Fibroblast of mammary gland (primary cell): ENCODE data around the gene NEK1.

Source experiments
- DNase-seq: peaks from one replicate; pipeline ENCODE4 v3.0.0-alpha.2; 2010; ENCODE audit warnings: low read depth
- H3K4me3 ChIP-seq: 2 replicates; pipeline ENCODE4 v1.5.1; 2011; ENCODE audit warnings: low read depth, mild to moderate bottlenecking, low read length, moderate library complexity; ENCODE audit not compliant: control insufficient read depth
- TF ChIP-seq, protein P1 (sequence below): conservative IDR thresholded peaks from 2 replicates; pipeline ENCODE4 v1.5.1; 2011; ENCODE audit warnings: low read depth, low read length, inconsistent platforms; ENCODE audit not compliant: control insufficient read depth, insufficient read depth

Gene NEK1

GRCh38 chr4:169615467-169616106 lies 3.2 kb upstream of the NEK1 start:
- DNase-seq: no peak
- TF ChIP-seq, protein P1, sequence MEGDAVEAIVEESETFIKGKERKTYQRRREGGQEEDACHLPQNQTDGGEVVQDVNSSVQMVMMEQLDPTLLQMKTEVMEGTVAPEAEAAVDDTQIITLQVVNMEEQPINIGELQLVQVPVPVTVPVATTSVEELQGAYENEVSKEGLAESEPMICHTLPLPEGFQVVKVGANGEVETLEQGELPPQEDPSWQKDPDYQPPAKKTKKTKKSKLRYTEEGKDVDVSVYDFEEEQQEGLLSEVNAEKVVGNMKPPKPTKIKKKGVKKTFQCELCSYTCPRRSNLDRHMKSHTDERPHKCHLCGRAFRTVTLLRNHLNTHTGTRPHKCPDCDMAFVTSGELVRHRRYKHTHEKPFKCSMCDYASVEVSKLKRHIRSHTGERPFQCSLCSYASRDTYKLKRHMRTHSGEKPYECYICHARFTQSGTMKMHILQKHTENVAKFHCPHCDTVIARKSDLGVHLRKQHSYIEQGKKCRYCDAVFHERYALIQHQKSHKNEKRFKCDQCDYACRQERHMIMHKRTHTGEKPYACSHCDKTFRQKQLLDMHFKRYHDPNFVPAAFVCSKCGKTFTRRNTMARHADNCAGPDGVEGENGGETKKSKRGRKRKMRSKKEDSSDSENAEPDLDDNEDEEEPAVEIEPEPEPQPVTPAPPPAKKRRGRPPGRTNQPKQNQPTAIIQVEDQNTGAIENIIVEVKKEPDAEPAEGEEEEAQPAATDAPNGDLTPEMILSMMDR: no peak
- no peak overlapping the region for H3K4me3 ChIP-seq

GRCh38 chr4:169612871-169613859 lies 782 bp upstream of the NEK1 start:
- TF ChIP-seq, protein P1: peak; percentile 81
- DNase-seq: peak; percentile 82
- peak overlapping the region; percentile 94 for H3K4me3 ChIP-seq

DNA sequence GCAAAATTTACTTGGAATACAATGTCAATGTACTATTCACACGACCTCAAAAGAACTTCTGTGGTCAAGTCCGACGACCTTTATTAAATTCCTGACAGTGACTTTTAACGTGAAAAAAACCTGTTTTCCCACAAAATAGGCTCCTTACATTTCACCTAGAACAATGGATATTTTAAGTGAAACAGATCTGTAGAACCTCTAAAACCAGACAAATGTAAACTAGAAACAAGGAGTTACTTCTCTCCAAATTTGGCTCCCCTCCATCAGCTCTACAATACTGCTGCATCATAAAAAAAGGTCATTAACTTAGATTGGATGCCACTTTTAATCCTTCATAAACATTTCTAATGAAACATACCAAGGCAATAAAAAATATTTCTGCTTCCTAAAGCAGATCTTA lies 1.2 kb downstream of the NEK1 start:
- TF ChIP-seq, protein P1: no peak
- H3K4me3 ChIP-seq: peak overlapping the region; percentile 94
- no peak for DNase-seq

GRCh38 chr4:169604903-169605331 lies 7.5 kb downstream of the NEK1 start:
- TF ChIP-seq, protein P1: no peak
- no peak overlapping the region for H3K4me3 ChIP-seq
- no peak for DNase-seq

DNA sequence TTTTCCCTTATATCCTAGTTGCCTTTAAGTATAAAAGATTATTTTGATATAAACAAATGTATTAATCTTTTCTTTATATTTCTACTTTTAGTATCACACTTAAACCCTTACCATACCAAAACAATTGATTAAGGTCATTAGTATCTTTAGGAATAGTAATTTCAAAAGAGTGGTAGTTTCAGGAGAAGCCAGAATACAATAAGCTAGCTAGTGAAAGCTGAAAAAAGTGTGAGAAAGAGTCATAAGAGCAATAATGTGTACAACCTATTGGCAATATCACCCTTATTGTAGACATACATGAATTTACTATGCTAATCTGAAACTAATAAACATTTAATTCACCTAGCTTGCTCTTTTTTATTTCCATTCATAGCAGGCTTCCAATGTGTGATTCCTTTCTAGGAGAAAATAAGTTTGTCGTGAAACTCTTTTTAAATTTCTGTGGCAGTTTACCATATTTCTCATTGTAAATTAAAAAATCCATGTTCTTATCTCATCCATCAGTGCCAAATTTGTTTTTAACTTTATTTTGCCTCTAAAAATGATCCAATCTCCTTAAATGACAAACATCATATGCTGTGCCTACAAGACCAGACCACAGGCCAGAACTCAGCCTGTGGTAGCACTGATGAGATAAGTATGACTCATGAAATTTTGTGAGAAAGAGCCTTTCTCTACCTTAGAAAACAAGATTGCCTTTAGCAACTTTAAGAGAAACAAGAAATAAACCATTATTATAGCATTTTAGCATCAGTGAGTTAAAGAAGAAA lies 8.1 kb downstream of the NEK1 start:
- H3K4me3 ChIP-seq: no peak overlapping the region
- TF ChIP-seq, protein P1: no peak
- peak; percentile 85 for DNase-seq

GRCh38 chr4:169603312-169603711 lies 9.1 kb downstream of the NEK1 start:
- TF ChIP-seq, protein P1: no peak
- H3K4me3 ChIP-seq: no peak overlapping the region
- DNase-seq: no peak
